HepG2 (cell line): Measurements from ENCODE around the gene MDP1. TPM values are rescaled to one million over a fixed set of nuclear protein-coding genes. Genes with fewer than 3 reads are reported as not detected.

Experiments used
- GTF3A ChIP-seq: sonication (generic); formaldehyde crosslinking; conservative IDR thresholded peaks from 2 replicates; pipeline ENCODE4 v1.4.0; 2020; ENCODE audit warnings: mild to moderate bottlenecking, missing genetic modification reagents
- NCOA5 ChIP-seq: sonication (generic); formaldehyde crosslinking; IDR thresholded peaks from 2 replicates; pipeline ENCODE4 v1.4.0; 2020; ENCODE audit warnings: missing genetic modification reagents
- NFIB ChIP-seq: sonication (generic); formaldehyde crosslinking; IDR thresholded peaks from 2 replicates; pipeline ENCODE4 v1.9.0; 2021; ENCODE audit warnings: missing genetic modification reagents, mild to moderate bottlenecking, borderline replicate concordance
- POLR2A ChIP-seq, 2 experiments: IDR thresholded peaks; 2 replicates each; pipeline ENCODE4 v1.6.1; 2011; ENCODE audit warnings: low read depth in 2 of 2, low read length in 2 of 2, mild to moderate bottlenecking in 1 of 2, moderate library complexity in 1 of 2; ENCODE audit not compliant: insufficient read depth in 1 of 2
- RELA ChIP-seq: sonication (generic); formaldehyde crosslinking; IDR thresholded peaks from 2 replicates; pipeline ENCODE4 v1.4.0; 2020; ENCODE audit warnings: missing genetic modification reagents
- SOX13 ChIP-seq, 3 experiments: fragments of 450-650 bp in 1 of 3; sonication (generic) in 1 of 3; formaldehyde crosslinking in 1 of 3; IDR thresholded peaks in 2 of 3; conservative IDR thresholded peaks in 1 of 3; 2 replicates each; pipeline versions ENCODE4 v1.5.0 to v1.6.1; 2016 to 2020; ENCODE audit warnings: antibody characterized with exemption in 1 of 3, mild to moderate bottlenecking in 1 of 3, missing compliant biosample characterization in 1 of 3, missing genetic modification reagents in 1 of 3, moderate library complexity in 1 of 3
- SOX6 ChIP-seq, 2 experiments: fragments of 450-650 bp in 1 of 2; sonication (generic) in 1 of 2; formaldehyde crosslinking in 1 of 2; IDR thresholded peaks; 2 replicates each; pipeline versions ENCODE4 v1.4.0 to v1.6.1; 2017 to 2020; ENCODE audit warnings: antibody characterized with exemption in 1 of 2, mild to moderate bottlenecking in 1 of 2, missing genetic modification reagents in 1 of 2
- ZNF564 ChIP-seq: sonication (generic); formaldehyde crosslinking; IDR thresholded peaks from 2 replicates; pipeline ENCODE4 v1.8.1; 2023; ENCODE audit warnings: mild to moderate bottlenecking, missing genetic modification reagents
- ZNF775 ChIP-seq: sonication (generic); formaldehyde crosslinking; IDR thresholded peaks from 2 replicates; pipeline ENCODE4 v1.4.0; 2020; ENCODE audit warnings: missing genetic modification reagents, mild to moderate bottlenecking, moderate library complexity, borderline replicate concordance
- ZSCAN22 ChIP-seq: sonication (generic); formaldehyde crosslinking; IDR thresholded peaks from 2 replicates; pipeline ENCODE4 v1.4.0; 2020; ENCODE audit warnings: mild to moderate bottlenecking, missing genetic modification reagents
- polyA plus RNA-seq, 8 experiments: library from polyadenylated mRNA; depleted of rRNA in 3 of 8; stranded (reverse) in 7 of 8; unstranded in 1 of 8; fragments of >200 nt; fragmentation: Illumina TruSeq in 4 of 8; extraction: Trizol in 4 of 8; gene quantifications; 2 replicates each; pipeline versions ENCODE4 v1.2.1 to v1.2.3, GENCODE V29; 2011 to 2016; ENCODE audit warnings: low read depth in 4 of 8, missing spikeins in 1 of 8, mixed read lengths in 1 of 8; ENCODE audit not compliant: insufficient read depth in 1 of 8
- total RNA-seq, 5 experiments: library from RNA; depleted of rRNA; stranded (reverse); fragments of >200 nt; fragmentation: Illumina TruSeq; extraction: Trizol; gene quantifications; 2 replicates each; pipeline ENCODE4 v1.2.3, GENCODE V29; 2016; ENCODE audit warnings: low read depth in 1 of 5
- TF ChIP-seq, protein P1 (sequence below), 2 experiments: sonication (generic) in 1 of 2; formaldehyde crosslinking in 1 of 2; IDR thresholded peaks; 2 replicates each; pipeline versions ENCODE4 v1.4.0 to v1.6.1; 2016 to 2020; ENCODE audit warnings: borderline replicate concordance in 1 of 2, low read depth in 1 of 2, mild to moderate bottlenecking in 1 of 2, missing genetic modification reagents in 1 of 2
- TF ChIP-seq, protein P2 (sequence below): IDR thresholded peaks from 2 replicates; pipeline ENCODE4 v1.6.1; 2018; ENCODE audit warnings: missing genetic modification reagents
- TF ChIP-seq, protein P3 (sequence below): sonication (generic); formaldehyde crosslinking; IDR thresholded peaks from 2 replicates; pipeline ENCODE4 v1.4.0; 2020; ENCODE audit warnings: mild to moderate bottlenecking, missing genetic modification reagents

The MDP1 gene
- total and polyA plus RNA-seq, 2 of the 13 experiments (the other 11 are each of a cell fraction or from before 2014, with no cell fraction given): 44.1 to 48.7 TPM

DNA sequence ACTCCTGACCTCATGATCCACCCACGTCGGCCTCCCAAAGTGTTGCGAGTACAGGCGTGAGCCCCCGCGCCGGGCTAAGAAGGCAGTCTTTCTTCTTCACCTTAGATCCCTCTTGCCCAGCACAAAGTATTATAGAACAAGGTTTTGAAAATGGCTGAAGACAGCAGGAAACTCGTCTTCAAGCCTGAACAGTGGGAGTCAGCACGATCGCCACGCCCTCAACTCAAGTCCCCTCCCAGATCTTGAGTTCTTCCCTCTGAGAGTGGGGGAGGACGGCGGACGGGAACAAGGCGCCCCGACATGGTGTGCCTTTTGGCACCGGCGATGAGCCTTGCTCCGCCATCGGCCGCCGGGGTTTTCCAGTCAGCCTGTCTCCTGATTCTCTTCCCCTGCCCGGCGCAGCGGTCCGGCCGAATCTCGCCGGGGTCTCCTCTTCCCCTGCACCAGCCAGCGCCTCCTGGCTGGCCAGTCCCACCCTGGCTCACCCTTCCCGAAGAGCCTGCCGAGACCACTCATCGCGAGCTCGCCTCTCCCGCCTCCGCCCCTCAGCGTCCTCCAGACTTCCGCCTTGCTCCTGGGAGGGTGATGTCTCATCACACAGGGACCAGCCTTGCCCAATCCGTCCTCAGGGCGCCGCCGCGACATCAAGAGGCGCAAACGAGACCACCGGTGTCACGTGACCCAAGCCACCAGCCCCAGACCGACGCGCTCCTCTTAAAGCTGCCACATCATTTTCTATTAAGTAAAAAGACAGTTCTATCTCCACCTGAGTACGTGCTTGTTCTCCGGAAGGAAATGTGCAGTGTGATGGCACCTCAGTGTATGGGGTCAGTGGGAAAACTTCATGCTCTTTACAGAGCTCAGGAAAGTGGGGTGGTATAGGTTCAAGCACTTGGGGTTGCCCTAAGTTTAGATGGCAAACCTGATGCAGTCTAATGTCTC, 2.7 kb downstream of the MDP1 start, which contains the start of gene CHMP4A (continued):
- peak; percentile 93 for TF ChIP-seq RELA
- no peak for TF ChIP-seq SOX6 (IDR thresholded peaks at IDR 0.05)
- peak; percentile 83 for TF ChIP-seq SOX6 (CRISPR knock-in tag; IDR thresholded peaks at IDR 0.05)
- TF ChIP-seq NCOA5 (CRISPR knock-in tag): 0 out of 2 replicates have a peak, but pooled peaks have one; percentile 86
- TF ChIP-seq ZNF775 (CRISPR knock-in tag): 0 out of 2 replicates have a peak, but pooled peaks have one; percentile 44
- TF ChIP-seq, protein P1, sequence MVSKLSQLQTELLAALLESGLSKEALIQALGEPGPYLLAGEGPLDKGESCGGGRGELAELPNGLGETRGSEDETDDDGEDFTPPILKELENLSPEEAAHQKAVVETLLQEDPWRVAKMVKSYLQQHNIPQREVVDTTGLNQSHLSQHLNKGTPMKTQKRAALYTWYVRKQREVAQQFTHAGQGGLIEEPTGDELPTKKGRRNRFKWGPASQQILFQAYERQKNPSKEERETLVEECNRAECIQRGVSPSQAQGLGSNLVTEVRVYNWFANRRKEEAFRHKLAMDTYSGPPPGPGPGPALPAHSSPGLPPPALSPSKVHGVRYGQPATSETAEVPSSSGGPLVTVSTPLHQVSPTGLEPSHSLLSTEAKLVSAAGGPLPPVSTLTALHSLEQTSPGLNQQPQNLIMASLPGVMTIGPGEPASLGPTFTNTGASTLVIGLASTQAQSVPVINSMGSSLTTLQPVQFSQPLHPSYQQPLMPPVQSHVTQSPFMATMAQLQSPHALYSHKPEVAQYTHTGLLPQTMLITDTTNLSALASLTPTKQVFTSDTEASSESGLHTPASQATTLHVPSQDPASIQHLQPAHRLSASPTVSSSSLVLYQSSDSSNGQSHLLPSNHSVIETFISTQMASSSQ (IDR thresholded peaks at IDR 0.05; ENCODE audit: low read depth): peak; percentile 39; the same call in 1 of the 2 replicates
- TF ChIP-seq, protein P1 (CRISPR knock-in tag; IDR thresholded peaks at IDR 0.05; ENCODE audit: borderline replicate concordance): peak; percentile 88
- peak; percentile 99; the same call in 1 of the 2 replicates for TF ChIP-seq GTF3A (CRISPR knock-in tag)
- peak in 1 of 2 experiments; percentile 98; a peak in 2 of 4 replicates for TF ChIP-seq POLR2A (IDR thresholded peaks at IDR 0.05; ENCODE audit: insufficient read depth in 1 of 2, low read depth in 2 of 2, low read length in 2 of 2)
- peak; percentile 53; the same call in 1 of the 2 replicates for TF ChIP-seq SOX13 (IDR thresholded peaks at IDR 0.05)
- peak; percentile 10 to 56; a peak in 2 of 4 replicates for TF ChIP-seq SOX13 (CRISPR knock-in tag; conservative IDR thresholded peaks at IDR 0.05 in 1 of 2, IDR thresholded peaks at IDR 0.05 in 1 of 2)
- no peak for TF ChIP-seq NFIB
- no peak for TF ChIP-seq ZNF564
- TF ChIP-seq, protein P2, sequence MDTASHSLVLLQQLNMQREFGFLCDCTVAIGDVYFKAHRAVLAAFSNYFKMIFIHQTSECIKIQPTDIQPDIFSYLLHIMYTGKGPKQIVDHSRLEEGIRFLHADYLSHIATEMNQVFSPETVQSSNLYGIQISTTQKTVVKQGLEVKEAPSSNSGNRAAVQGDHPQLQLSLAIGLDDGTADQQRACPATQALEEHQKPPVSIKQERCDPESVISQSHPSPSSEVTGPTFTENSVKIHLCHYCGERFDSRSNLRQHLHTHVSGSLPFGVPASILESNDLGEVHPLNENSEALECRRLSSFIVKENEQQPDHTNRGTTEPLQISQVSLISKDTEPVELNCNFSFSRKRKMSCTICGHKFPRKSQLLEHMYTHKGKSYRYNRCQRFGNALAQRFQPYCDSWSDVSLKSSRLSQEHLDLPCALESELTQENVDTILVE (CRISPR knock-in tag): peak; percentile 97
- 0 out of 2 replicates have a peak, but pooled peaks have one; percentile 38 for TF ChIP-seq ZSCAN22 (CRISPR knock-in tag)
- TF ChIP-seq, protein P3, sequence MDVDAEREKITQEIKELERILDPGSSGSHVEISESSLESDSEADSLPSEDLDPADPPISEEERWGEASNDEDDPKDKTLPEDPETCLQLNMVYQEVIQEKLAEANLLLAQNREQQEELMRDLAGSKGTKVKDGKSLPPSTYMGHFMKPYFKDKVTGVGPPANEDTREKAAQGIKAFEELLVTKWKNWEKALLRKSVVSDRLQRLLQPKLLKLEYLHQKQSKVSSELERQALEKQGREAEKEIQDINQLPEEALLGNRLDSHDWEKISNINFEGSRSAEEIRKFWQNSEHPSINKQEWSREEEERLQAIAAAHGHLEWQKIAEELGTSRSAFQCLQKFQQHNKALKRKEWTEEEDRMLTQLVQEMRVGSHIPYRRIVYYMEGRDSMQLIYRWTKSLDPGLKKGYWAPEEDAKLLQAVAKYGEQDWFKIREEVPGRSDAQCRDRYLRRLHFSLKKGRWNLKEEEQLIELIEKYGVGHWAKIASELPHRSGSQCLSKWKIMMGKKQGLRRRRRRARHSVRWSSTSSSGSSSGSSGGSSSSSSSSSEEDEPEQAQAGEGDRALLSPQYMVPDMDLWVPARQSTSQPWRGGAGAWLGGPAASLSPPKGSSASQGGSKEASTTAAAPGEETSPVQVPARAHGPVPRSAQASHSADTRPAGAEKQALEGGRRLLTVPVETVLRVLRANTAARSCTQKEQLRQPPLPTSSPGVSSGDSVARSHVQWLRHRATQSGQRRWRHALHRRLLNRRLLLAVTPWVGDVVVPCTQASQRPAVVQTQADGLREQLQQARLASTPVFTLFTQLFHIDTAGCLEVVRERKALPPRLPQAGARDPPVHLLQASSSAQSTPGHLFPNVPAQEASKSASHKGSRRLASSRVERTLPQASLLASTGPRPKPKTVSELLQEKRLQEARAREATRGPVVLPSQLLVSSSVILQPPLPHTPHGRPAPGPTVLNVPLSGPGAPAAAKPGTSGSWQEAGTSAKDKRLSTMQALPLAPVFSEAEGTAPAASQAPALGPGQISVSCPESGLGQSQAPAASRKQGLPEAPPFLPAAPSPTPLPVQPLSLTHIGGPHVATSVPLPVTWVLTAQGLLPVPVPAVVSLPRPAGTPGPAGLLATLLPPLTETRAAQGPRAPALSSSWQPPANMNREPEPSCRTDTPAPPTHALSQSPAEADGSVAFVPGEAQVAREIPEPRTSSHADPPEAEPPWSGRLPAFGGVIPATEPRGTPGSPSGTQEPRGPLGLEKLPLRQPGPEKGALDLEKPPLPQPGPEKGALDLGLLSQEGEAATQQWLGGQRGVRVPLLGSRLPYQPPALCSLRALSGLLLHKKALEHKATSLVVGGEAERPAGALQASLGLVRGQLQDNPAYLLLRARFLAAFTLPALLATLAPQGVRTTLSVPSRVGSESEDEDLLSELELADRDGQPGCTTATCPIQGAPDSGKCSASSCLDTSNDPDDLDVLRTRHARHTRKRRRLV (CRISPR knock-in tag): peak; percentile 97
